K562 (cell line): ENCODE measurements around the gene FBXO4. TPM values are rescaled to one million over a fixed set of nuclear protein-coding genes. Genes with fewer than 3 reads are reported as not detected.
A peak's percentile ranks its signal among the peaks of the same experiment; 100 is the strongest.

Experiments
- GTF2E2 ChIP-seq: fragments of 200-800 bp; sonication (Bioruptor generic); IDR thresholded peaks from 2 replicates; pipeline ENCODE4 v1.6.1; 2016; ENCODE audit warnings: missing genetic modification characterization, missing compliant biosample characterization
- HNRNPUL1 ChIP-seq: fragments of 200-400 bp; formaldehyde crosslinking; IDR thresholded peaks from 2 replicates; pipeline ENCODE4 v1.6.1; 2017; ENCODE audit warnings: low read length
- JUNB ChIP-seq: fragments of 450-650 bp; formaldehyde crosslinking; conservative IDR thresholded peaks from 2 replicates; pipeline ENCODE4 v1.4.0; 2020; ENCODE audit warnings: mild to moderate bottlenecking
- KDM4B ChIP-seq, 2 experiments: fragments of 450-650 bp in 1 of 2; sonication (generic) in 1 of 2; IDR thresholded peaks; 2 replicates each; pipeline ENCODE4 v1.6.1; 2016 to 2017; ENCODE audit warnings: borderline replicate concordance in 2 of 2, antibody characterized with exemption in 1 of 2, low read depth in 1 of 2, mild to moderate bottlenecking in 1 of 2
- KLF6 ChIP-seq: fragments of 250-450 bp; sonication (Bioruptor Pico); IDR thresholded peaks from 2 replicates; pipeline ENCODE4 v1.4.0; 2020; ENCODE audit warnings: mild to moderate bottlenecking, moderate library complexity, borderline replicate concordance
- MCM3 ChIP-seq: fragments of 450-650 bp; IDR thresholded peaks from 2 replicates; pipeline ENCODE4 v1.6.1; 2016
- PML ChIP-seq: IDR thresholded peaks from 2 replicates; pipeline ENCODE4 v1.6.1; 2012; ENCODE audit warnings: low read length, inconsistent platforms
- POU5F1 ChIP-seq: fragments of 150-350 bp; IDR thresholded peaks from 2 replicates; pipeline ENCODE4 v1.6.1; 2014; ENCODE audit warnings: borderline replicate concordance, low read length, low read depth, mild to moderate bottlenecking; ENCODE audit not compliant: partially characterized antibody
- RAD51 ChIP-seq: fragments of 450-650 bp; IDR thresholded peaks from 2 replicates; pipeline ENCODE4 v1.7.1; 2016; ENCODE audit warnings: low read depth, mild to moderate bottlenecking, borderline replicate concordance
- RFX1 ChIP-seq: fragments of 450-650 bp; IDR thresholded peaks from 2 replicates; pipeline ENCODE4 v1.6.1; 2016; ENCODE audit warnings: mild to moderate bottlenecking, moderate library complexity
- RHOXF2B ChIP-seq: fragments of 250-450 bp; sonication (Bioruptor Pico); conservative IDR thresholded peaks from 2 replicates; pipeline ENCODE4 v1.5.1; 2021
- SMAD1 ChIP-seq: fragments of 150-350 bp; IDR thresholded peaks from 2 replicates; pipeline ENCODE4 v1.6.1; 2014; ENCODE audit warnings: low read length, low read depth; ENCODE audit not compliant: partially characterized antibody
- SMAD3 ChIP-seq: fragments of 450-650 bp; formaldehyde crosslinking; conservative IDR thresholded peaks from 2 replicates; pipeline ENCODE4 v1.4.0; 2020; ENCODE audit warnings: mild to moderate bottlenecking
- SREBF2 ChIP-seq: sonication (generic); formaldehyde crosslinking; IDR thresholded peaks from 2 replicates; pipeline ENCODE4 v1.4.0; 2020; ENCODE audit warnings: mild to moderate bottlenecking, missing genetic modification reagents
- ZBTB1 ChIP-seq: sonication (generic); formaldehyde crosslinking; IDR thresholded peaks from 2 replicates; pipeline ENCODE4 v1.8.1; 2023; ENCODE audit warnings: missing genetic modification reagents, low read depth, mild to moderate bottlenecking, borderline replicate concordance
- ZNF184 ChIP-seq: sonication (generic); formaldehyde crosslinking; IDR thresholded peaks from 2 replicates; pipeline ENCODE4 v1.5.0; 2020; ENCODE audit warnings: missing genetic modification reagents
- ZNF431 ChIP-seq: sonication (generic); formaldehyde crosslinking; IDR thresholded peaks from 2 replicates; pipeline ENCODE4 v1.8.0; 2022; ENCODE audit warnings: mild to moderate bottlenecking, missing genetic modification reagents
- ZNF436 ChIP-seq: fragments of 250-450, 450-650 bp; sonication (Bioruptor Pico); formaldehyde crosslinking; IDR thresholded peaks from 2 replicates; pipeline ENCODE4 v1.7.0; 2020; ENCODE audit warnings: mild to moderate bottlenecking
- ZNF76 ChIP-seq: fragments of 250-450 bp; sonication (Bioruptor Pico); IDR thresholded peaks from 2 replicates; pipeline ENCODE4 v1.4.0; 2020; ENCODE audit warnings: mild to moderate bottlenecking, moderate library complexity, borderline replicate concordance
- ZNF778 ChIP-seq: fragments of 450-650 bp; formaldehyde crosslinking; IDR thresholded peaks from 2 replicates; pipeline ENCODE4 v1.4.0; 2020; ENCODE audit warnings: mild to moderate bottlenecking, moderate library complexity
- polyA plus RNA-seq, 8 experiments: library from polyadenylated mRNA; depleted of rRNA in 4 of 8; stranded (reverse) in 5 of 8; unstranded in 3 of 8; fragments of >200 nt; fragmentation: Nextera tagmentation in 2 of 8; fragmentation: Illumina TruSeq in 1 of 8; extraction: Ambion mirVana in 2 of 8; extraction: Trizol in 1 of 8; gene quantifications; 2 replicates each; pipeline versions ENCODE4 v1.2.1 to v1.2.3, GENCODE V29; 2011 to 2014; ENCODE audit warnings: inconsistent platforms in 1 of 8, missing spikeins in 1 of 8
- total RNA-seq, 7 experiments: library from RNA; depleted of rRNA in 6 of 7; stranded (reverse); fragments of >200 nt in 6 of 7; fragmentation: Illumina TruSeq in 2 of 7; extraction: Trizol in 2 of 7; gene quantifications; 2 replicates each; pipeline versions ENCODE4 v1.2.1 to v1.2.3, GENCODE V29; 2011 to 2021; ENCODE audit warnings: low replicate concordance in 1 of 7
- TF ChIP-seq, protein P1 (sequence below): fragments of 250-450 bp; sonication (Bioruptor Pico); IDR thresholded peaks from 2 replicates; pipeline ENCODE4 v1.9.0; 2021; ENCODE audit warnings: mild to moderate bottlenecking
- TF ChIP-seq, protein P2 (sequence below), 2 experiments: IDR thresholded peaks; 2 replicates each; pipeline ENCODE4 v1.6.1; 2011; ENCODE audit warnings: borderline replicate concordance in 1 of 2, control low read depth in 1 of 2, low read depth in 1 of 2, low read length in 1 of 2, mild to moderate bottlenecking in 1 of 2, mixed read lengths in 1 of 2, moderate library complexity in 1 of 2; ENCODE audit not compliant: insufficient read depth in 1 of 2, insufficient read length in 1 of 2, poor library complexity in 1 of 2, severe bottlenecking in 1 of 2; ENCODE audit errors: extremely low read depth in 1 of 2

FBXO4 gene
- total and polyA plus RNA-seq, 9 of the 15 experiments (the other 6 are each of a cell fraction or from before 2014, with no cell fraction given): 5.9 to 33.4 (median 19.6) TPM

DNA sequence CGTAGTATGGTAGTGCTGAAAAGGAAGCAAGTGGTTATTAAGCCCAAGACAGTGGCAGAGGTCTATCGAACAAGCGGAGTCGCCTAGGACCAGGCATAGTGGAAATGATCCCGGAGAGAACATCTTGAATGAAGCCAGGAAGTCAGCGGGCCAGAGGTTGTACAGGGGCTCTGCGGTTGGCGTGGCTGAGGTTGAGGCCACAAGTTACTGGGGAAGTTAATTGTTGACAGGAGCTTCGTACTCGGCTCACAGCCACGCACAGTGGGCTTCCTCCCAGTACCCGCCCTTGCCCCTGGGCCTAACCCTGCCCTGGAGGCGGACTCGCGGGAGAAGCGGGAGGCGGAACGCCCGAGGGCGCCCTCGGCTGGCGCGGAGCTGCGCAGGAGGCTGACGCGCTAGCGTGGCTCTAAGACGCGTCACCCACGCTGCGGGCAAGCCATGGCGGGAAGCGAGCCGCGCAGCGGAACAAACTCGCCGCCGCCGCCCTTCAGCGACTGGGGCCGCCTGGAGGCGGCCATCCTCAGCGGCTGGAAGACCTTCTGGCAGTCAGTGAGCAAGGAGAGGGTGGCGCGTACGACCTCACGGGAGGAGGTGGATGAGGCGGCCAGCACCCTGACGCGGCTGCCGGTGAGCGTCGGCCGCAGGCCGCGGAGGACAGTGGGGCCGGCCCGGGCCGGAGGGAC is at the start of gene FBXO4 (continued):
- TF ChIP-seq, protein P1, sequence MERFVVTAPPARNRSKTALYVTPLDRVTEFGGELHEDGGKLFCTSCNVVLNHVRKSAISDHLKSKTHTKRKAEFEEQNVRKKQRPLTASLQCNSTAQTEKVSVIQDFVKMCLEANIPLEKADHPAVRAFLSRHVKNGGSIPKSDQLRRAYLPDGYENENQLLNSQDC (CRISPR knock-in tag): peak; percentile 76
- TF ChIP-seq PML: peak; percentile 81
- TF ChIP-seq ZNF431 (CRISPR knock-in tag): no peak; the same call in 1 of the 2 replicates
- 0 out of 2 replicates have a peak, but pooled peaks have one; percentile 51 for TF ChIP-seq SREBF2
- TF ChIP-seq SMAD3: peak; percentile 79
- TF ChIP-seq GTF2E2 (tag): peak; percentile 97
- no peak for TF ChIP-seq JUNB (CRISPR knock-in tag)
- TF ChIP-seq ZNF76 (CRISPR knock-in tag): peak; percentile 58; the same call in 1 of the 2 replicates
- no peak for TF ChIP-seq POU5F1
- no peak for TF ChIP-seq SMAD1
- TF ChIP-seq ZNF778 (CRISPR knock-in tag): no peak
- TF ChIP-seq RFX1: no peak
- TF ChIP-seq KDM4B (IDR thresholded peaks at IDR 0.05; ENCODE audit: borderline replicate concordance in 2 of 2, low read depth in 1 of 2): peak in 1 of 2 experiments; percentile 74; a peak in 1 of 4 replicates
- no peak for TF ChIP-seq RAD51
- TF ChIP-seq KLF6 (CRISPR knock-in tag): no peak
- TF ChIP-seq ZBTB1 (CRISPR knock-in tag): peak; percentile 81
- no peak for TF ChIP-seq HNRNPUL1
- TF ChIP-seq, protein P2, sequence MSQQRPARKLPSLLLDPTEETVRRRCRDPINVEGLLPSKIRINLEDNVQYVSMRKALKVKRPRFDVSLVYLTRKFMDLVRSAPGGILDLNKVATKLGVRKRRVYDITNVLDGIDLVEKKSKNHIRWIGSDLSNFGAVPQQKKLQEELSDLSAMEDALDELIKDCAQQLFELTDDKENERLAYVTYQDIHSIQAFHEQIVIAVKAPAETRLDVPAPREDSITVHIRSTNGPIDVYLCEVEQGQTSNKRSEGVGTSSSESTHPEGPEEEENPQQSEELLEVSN (IDR thresholded peaks at IDR 0.05; ENCODE audit: borderline replicate concordance in 1 of 2, extremely low read depth in 1 of 2, insufficient read depth in 1 of 2, insufficient read length in 1 of 2, low read depth in 1 of 2, low read length in 1 of 2, poor library complexity in 1 of 2, severe bottlenecking in 1 of 2): peak; percentile 97 to 98
- no peak for TF ChIP-seq MCM3
- TF ChIP-seq ZNF184 (CRISPR knock-in tag): no peak
- TF ChIP-seq RHOXF2B (CRISPR knock-in tag): peak; percentile 5; the same call in 1 of the 2 replicates
- no peak for TF ChIP-seq ZNF436 (CRISPR knock-in tag)
